GM18507 (cell line): ENCODE measurements around the gene CST2.
"Not testable (repeated sequence)": the region's sequence is repeated elsewhere in the genome, so short reads cannot be mapped to it uniquely, and the experiment has no call there.

Experiments used
- DNase-seq: peaks from one replicate; pipeline ENCODE4 v3.0.0; 2011; ENCODE audit warnings: low read depth; ENCODE audit not compliant: insufficient read length; ENCODE audit errors: extremely low spot score
- FAIRE-seq: peaks from 2 replicates; lab custom pipeline; 2011; peaks lifted over from hg19 to GRCh38; lab: Jason Lieb, UNC

The CST2 gene, protein sequence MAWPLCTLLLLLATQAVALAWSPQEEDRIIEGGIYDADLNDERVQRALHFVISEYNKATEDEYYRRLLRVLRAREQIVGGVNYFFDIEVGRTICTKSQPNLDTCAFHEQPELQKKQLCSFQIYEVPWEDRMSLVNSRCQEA

DNA sequence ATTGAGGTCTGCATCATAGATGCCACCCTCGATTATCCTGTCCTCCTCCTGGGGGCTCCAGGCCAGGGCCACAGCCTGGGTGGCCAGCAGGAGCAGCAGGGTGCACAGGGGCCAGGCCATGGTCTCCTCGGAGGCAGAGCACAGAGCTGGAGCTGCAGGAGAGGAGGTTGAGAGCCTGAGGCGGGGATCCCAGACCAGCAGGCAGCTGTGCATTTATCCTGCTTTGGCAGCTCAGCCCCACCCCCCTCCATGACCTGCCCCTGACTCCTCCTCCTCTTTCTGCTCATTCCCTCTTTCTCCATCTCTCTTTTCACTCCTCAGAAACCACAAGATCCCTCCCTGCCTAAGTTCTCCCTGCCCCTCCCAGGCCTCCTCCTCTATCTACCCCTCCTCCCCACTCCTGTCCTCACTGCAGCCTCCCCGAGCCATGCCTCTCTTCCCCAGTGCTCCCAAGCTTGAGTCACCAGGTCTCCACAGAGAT lies at the start of gene CST2:
TSS of gene CST2 (minus strand) at position 189 of the 481 bp plus-strand sequence. CDS start at position 120, 69 bp downstream.
- no peak for FAIRE-seq

DNA sequence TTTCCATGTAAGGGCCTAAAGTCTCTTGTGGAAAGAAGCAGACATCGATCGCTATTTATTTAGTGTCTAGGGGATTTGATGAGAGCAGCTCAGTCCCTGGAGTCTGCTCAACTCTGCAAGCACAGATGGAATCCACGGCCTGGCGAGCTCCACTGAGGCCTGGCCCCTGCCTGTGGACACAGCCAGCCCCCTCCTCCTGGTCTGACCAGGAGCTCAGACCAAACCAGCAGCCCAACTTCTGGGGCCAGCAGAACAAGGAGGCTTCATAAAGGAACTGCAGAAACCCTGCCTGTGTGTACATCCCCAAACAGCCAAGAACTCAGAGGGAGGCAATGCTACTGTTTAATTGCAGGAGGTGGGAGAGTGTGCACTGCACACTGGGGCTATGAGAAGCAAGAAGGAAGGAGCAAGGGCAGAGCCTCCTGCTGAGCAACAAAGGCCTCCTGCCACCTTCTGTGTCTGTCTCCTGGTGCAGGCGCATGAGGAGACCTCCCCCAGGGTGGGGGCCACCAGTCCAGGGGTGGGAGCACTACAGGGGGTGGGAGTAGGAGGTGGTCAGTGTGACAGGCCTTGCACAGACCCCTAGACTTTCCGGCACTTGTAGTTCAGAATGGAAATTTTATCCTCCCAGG lies 49.2 kb upstream of the CST2 start:
- FAIRE-seq (no peak), DNase-seq (no peak)

More for the DNA sequence above, at the start of gene CST2:
- no peak for DNase-seq

DNA sequence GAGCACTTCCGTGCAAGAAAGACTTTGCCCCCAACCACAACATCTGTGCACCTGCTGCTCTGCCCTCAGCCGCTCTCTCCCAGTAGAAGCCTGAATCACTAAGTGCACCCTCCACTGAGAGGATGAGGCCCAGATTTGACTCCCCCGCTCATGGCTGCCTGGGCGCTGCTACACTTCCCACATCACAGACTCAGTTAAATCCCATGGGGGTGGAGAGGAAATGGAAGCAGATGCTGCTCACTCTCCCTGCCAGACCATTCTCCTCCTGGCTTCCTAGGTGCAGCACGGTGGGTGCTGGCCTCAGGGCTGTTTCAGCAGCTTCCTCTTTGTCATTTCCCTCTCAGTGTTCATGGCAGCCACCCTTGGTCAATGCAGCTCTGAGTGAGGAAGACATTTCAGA lies 48.2 kb upstream of the CST2 start:
- FAIRE-seq, result no peak
- no peak for DNase-seq

DNA sequence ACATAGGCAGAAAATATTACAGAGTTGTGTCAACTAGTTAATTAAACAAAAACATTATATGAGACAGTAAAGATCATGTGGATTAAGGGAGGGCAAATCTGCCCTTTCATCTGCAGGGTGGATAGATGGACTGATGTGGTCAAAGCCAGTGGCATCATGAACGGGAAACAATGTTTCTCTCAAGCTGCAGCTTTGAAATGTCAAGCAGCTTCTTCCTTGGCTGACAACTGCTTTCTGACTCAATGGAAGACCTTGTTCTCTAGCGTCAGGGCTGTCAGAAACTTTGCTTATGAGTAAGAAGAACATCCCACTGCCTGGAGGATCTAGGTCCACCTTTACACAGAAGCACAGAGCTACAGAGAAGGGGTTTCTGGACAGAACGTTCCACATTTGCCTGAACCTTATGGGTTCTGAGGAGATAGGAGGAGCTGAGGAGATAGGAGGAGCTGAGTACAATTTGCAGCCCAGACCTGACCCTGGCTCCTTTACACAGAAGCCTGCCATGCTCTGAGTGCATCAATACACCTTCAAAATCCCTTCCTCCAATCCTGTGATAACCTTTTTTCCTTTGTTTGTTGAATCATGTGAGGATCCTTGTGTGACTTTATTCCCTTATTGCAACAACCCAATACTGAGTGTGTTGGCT lies 47.0 kb upstream of the CST2 start:
- no peak for FAIRE-seq
- DNase-seq, result no peak

DNA sequence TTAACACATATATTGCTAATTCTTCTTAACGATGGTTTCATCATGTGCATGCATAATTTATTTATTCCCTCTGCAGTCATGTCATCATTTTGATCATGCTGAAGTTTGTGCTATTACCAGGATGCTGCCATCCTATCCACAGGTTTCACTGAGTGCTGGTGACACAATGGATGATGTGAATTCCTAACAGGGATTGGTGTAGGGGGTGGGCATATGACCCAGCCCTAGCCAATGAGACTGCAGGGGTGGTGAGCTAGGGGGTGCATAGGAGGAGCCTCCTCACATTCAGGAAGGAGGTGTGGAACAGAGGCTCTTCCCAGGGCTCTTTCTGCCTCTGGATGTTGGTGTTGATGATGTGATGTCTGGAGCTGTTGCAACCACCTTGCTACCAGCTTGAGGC lies 45.5 kb upstream of the CST2 start:
- DNase-seq (no peak), FAIRE-seq (no peak)

DNA sequence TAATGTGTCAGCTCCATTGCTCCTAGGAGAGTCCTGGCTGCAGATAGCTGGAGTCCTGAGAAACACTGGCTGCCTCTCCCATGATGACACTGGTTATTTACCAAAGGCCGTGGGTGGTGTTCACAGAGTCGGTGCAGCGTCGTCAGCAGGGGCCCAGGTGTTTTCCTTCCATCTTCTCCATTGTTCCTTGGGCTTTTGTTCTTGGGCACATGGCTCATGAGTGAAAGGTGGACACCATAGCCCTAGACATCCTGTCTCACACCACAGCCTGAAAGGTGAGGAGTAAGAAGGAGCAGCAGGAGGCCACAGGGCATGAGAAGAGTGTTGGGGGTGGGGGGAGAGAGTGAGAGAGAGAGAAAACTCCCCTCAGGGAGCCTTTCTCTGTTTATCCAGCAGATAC lies 43.9 kb upstream of the CST2 start:
- FAIRE-seq, result no peak

DNA sequence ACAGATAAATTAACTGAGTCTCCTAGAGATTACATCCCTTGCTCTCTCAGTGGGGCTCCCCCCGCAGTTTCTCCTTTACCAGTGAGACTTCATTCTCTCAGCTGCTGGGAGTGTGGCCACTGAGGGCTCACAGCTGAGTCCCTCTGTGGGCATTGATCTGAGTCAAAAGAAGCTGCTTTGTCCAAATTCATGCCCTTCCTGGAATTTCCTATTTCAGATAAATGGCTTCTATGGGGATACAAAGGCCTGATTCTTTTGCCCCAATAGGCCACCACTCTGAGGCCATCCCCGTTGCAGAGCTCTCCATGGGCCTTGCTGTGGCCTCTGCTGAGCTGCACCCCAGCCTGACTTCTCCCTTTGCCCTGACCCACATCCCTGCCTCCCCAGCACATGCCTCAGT lies 43.0 kb upstream of the CST2 start:
- no peak for DNase-seq
- FAIRE-seq, result no peak

More for the DNA sequence above, 43.9 kb upstream of the CST2 start:
- DNase-seq, result no peak

DNA sequence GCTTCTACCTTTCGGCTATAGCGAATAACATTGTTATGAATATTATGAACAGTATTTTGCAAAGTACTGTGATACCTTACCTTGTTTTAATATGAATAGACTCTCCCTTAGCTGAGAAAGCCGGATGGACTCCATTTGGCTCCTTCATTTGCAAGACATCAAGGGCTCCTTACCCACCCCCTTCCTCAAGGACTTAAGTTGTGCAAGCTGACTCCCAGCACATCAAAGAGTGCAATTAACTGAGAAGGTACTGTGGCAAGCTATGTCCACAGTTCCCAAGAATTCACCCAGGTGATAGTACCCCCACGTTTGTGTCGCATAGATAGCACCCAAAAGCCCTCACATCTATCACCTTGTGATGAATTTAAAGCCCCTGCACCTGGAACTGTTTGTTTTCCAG lies 41.8 kb upstream of the CST2 start:
- FAIRE-seq, result no peak
- no peak for DNase-seq

DNA sequence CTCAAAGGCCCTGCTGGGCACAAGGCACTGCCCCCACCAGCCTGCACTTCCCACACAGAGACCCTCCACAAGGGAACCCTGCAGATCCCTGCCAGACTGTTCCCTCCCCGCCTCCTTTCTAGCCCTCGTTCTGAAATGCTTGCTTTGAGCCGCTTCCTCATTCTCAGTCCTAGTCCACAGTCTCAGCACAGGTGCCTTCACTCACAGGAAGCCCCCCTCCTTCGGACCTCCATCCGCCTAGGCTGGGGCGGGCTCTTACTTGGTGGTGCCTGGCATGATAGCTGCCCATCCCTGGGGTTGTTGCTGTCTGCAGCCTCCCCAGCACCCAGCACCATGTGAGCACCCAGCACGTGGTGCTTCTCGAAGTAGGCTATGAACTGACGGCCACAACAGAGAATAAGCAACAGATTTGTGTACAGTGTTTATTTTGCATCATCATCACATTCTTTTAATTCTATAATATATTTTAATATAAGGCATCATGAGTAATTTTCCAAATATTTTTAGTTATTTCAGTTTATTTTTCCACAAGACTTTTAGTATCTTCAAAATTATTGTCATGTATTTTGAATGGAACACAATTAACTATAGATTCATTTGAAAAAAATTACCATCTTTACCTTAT lies 40.7 kb upstream of the CST2 start:
- FAIRE-seq (no peak), DNase-seq (no peak)

DNA sequence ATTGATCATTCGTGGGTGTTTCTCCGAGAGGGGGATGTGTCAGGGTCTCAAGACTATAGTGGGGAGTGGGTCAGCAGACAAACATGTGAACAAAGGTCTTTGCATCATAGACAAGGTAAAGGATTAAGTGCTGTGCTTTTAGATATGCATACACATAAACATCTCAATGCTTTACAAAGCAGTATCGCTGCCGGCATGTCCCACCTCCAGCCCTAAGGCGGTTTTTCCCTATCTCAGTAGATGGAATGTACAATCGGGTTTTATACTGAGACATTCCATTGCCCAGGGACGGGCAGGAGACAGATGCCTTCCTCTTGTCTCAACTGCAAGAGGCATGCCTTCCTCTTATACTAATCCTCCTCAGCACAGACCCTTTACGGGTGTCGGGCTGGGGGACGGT lies 34.2 kb upstream of the CST2 start:
- not testable (repeated sequence) for FAIRE-seq

DNA sequence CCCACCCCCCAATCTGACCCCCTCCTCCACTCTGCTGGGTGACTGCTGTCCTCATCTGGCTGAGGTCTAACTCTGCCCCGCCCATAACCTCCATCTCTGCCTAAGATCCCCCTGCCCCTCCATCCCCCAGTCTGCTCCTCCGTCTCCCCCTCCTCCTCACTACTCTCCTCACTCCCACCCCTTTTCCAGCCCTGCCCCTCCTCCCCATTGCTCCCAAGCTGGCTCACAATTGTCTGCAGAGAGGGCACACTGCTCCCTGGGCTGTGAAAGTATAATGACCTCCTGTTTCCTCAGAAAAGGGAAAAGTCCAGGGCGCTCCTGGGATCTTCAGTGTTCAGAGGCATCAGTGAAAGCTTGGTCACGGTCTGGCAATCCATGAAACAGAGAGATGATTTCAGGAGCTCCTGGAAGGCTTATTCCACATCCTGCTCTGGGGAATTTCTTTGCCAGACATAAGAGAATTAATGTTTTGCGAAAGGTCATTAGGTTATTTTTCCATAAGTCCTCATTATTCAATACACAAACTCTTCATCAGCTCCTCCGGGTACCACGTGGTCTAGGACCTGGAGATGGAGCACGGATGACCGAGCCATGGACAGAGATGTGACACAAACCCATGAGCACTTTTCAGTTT lies 31.6 kb upstream of the CST2 start:
- DNase-seq (no peak), FAIRE-seq (no peak)

More for the DNA sequence above, 34.2 kb upstream of the CST2 start:
- not testable (repeated sequence) for DNase-seq

DNA sequence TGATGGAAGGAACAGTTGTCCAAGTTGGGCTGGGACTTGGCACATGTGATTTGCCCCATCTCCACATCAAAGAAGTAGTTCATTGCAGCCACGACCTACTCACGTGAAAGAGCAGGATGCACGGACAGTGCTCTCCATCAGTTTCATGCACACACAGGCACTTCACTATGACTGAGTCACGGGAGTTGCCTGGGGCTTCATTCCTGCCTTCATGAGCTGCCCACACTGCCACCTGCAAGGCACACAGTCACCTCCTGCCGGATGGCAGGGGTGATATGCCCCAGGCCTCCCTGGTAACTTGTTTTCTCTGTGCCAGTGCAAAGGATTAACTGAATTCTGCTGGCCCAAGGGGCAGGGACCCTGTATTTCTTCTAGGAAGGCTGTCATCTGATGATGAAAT lies 30.2 kb upstream of the CST2 start:
- FAIRE-seq (no peak), DNase-seq (no peak)

DNA sequence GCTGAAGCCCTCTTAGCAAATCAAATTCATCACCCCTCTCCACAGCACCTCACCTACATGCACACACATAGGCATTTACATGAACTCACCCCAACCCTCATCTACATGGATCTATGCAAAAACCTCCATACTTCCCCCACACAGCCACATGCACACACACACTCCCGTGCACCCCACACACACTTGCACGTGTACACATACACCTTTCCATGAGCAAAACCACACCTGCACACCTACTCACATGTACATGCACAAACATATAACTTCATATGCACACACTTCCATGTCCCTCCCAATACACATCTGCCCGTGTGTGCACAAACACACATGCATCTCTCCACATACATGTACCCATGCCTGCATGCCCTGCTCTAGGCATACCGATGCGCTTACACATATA lies 29.7 kb upstream of the CST2 start:
- DNase-seq (no peak), FAIRE-seq (no peak)

DNA sequence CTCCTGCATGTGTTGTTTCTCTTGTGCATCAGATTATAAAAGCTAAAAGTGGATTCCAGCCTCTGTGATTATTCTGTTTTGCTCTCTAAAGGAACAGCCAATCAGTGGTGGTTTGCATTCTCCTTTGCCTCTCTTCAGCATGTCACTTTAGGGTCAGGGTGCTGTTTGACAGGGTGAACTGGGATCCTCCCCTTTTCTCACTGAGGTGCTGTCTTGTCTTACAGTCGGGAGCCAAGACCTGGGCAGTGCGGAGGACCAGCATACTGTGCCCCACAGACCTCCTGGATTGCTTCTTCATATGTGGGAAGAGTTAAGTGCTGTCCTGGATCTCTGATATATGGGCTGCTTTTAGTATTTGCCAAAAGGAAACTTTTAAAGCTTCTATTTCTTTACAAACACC lies 15.2 kb upstream of the CST2 start:
- no peak for FAIRE-seq

DNA sequence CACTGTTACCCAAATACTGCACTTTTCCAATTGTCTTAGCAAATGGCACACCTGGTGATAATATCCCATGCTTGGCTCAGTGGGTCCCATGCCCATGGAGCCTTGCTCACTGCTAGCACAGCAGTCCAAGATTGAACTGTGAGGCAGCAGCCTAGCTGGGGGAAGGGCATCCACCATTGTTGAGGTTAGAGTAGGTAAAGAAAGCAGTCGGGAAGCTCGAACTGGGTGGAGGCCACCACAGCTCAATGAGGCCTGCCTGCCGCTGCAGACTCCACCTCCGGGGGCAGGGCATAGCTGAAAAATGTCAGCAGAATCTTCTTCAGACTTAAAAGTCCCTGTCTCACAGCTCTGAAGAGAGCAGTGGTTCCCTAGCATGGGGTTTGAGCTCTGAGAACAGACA lies 9.2 kb upstream of the CST2 start:
- no peak for FAIRE-seq
- DNase-seq, result no peak

More for the DNA sequence above, 15.2 kb upstream of the CST2 start:
- no peak for DNase-seq

DNA sequence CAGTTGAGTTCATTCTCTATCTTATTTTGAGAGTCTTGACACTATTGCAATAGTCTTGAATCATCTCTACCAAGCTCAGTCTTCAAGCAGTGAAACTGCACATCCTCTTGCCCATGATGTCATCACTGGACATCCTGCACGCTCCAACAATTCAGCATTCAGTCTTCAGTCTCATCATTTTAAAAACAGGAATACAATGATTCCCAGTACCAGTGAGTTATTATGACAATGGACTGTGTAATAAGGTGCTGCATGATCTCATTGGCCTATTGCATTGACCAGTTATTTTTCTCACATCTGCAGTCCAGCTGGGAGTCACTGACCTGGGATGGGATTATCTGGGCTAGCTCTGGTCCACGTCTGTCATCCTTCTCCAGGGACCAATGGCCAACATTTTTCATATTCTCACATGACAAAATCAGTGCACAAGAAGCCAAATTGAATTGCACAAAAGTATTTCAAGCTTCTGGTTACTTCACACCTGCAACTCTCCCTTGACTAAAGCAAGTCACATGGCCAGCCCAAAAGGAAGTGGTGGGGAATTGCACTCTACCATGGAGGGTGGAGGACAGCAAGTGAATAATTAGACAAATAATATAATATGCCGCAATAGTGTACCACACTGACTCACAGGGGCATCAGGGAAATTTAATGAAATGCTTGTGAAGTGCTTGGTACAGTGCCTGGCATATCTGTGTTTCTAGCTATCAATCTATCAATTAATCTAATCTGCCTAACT lies 6.4 kb upstream of the CST2 start:
- DNase-seq (no peak), FAIRE-seq (no peak)

DNA sequence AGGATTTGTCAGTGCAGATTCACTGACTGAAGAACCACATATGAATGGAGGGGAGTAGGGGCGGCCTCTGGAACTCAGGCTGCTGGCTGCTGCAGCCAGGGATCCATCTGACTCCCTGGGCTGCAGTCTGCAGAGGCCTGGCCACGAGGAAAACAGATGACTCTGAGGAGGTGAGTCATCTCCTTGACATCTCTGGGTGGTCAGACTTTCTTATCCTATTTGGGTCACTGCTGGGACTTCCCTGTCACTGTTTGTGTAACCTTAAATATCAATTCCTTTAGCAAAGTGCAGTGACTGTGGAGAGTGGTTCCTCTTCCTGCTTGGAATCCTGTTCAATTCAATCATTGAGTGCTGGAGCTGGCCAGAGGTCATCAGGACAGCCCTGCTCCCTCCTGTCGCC lies 5.4 kb upstream of the CST2 start:
- DNase-seq, FAIRE-seq: not testable (repeated sequence)

DNA sequence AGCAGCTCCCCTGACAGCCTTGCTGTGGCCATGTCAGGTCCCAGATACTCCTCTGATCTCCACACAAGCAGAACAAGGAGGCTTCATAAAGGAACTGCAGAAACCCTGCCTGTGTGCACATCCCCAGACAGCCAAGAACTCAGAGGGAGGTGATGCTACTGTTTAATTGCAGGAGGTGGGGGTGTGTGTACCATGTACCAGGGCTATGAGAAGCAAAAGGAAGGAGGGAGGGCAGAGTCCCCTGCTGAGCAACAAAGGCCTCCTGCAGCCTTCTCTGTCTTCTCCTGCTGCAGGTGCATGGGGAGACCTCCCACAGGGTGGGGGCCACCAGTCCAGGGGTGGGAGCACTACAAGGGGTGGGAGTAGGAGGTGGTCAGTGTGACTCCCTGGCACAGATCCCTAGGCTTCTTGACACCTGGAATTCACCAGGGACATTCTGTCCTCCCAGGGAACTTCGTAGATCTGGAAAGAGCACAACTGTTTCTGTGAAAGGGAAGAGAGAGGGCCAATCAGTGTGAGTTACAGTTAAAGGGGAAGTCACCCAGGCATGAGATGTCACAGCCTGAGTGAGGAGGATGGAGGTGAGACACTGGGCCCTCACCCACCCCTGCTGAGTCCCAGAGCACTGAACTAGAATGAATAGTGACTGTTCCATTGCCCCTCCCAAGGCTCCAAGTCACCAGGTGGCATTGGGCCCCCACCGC lies 2.8 kb downstream of the CST2 start:
- FAIRE-seq, result no peak
- DNase-seq, result no peak

DNA sequence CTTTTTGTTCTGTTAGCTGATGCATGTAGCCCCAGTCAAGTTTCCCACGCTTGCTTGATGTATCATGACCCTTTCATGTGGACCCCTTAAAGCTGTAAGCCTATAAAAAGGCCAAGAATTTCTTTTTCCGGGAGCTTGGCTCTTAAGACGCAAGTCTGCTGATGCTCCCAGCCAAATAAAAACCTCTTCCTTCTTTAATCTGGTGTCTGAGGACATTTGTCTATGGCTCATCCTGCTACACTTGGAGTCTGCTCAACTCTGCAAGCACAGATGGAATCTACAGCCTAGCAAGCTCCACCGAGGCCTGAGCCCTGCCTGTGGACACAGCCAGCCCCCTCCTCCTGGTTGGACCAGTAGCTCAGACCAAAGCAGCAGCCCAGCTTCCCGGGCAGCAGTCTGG lies 3.4 kb downstream of the CST2 start:
- DNase-seq, result no peak
- no peak for FAIRE-seq
